Dermis blood vessel endothelial cell (primary cell): Measurements from ENCODE around the gene UBR2. TPM values are rescaled to one million over a fixed set of nuclear protein-coding genes. Genes with fewer than 3 reads are reported as not detected.
"Not testable (repeated sequence)": the region's sequence is repeated elsewhere in the genome, so short reads cannot be mapped to it uniquely, and the experiment has no call there.

ENCODE experiments used
- DNase-seq: peaks from one replicate; pipeline ENCODE4 v3.0.0; 2010
- total RNA-seq: library from RNA; depleted of rRNA; stranded (reverse); fragments of >200 nt; gene quantifications from 2 replicates; pipeline ENCODE4 v1.2.3, GENCODE V29; 2014

The UBR2 gene
- total RNA-seq, 1 donor from 2014 or later = 37.6 TPM

DNA sequence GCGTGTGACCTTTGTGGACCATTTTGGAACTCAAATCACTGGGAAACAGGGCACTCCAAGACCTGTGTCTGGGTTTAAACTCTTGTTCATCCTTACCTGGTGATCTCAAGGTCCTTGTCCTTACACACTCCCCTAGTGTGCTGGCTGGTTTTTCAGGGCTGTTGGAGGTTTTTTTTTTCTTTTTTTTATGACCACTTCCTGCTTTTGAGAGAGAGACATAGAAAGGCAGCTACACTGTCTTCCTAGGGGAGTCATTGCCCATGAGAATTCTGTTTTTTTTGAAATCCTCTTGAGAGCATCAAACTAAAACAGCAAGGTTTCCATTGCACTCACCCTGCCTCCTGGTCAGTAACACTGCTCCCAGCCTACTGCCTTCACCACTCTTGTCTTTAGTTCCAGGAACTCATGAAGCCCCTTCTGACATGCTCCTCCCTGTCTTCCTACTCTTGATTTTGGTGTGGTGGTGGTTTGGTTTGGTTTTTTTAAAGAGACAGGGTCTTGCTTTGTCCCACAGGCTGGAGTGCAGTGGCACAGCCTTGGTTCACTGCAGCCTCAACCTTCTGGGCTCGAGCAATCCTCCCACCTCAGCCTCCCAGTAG lies 130.0 kb downstream of the UBR2 start:
- no peak for DNase-seq

DNA sequence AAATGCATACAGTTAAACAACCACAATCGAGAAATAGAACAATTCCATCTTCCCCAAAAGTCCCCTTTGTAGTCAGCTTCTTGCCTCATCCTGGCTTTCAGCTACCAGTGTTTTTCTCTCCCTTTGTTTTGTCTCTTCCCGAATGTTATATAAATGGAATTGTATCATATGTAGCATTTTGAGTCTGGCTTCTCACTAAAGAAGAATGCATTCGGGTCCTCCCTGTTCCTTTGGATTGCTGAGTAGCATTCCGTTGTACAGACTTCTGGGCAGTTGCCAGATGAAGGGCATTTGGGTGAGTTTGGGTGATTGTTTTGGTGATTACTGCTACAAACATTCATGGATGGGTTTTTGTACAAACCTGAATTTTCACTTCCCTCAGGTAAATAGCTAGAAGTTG lies 130.8 kb downstream of the UBR2 start:
- peak; percentile 62 for DNase-seq

DNA sequence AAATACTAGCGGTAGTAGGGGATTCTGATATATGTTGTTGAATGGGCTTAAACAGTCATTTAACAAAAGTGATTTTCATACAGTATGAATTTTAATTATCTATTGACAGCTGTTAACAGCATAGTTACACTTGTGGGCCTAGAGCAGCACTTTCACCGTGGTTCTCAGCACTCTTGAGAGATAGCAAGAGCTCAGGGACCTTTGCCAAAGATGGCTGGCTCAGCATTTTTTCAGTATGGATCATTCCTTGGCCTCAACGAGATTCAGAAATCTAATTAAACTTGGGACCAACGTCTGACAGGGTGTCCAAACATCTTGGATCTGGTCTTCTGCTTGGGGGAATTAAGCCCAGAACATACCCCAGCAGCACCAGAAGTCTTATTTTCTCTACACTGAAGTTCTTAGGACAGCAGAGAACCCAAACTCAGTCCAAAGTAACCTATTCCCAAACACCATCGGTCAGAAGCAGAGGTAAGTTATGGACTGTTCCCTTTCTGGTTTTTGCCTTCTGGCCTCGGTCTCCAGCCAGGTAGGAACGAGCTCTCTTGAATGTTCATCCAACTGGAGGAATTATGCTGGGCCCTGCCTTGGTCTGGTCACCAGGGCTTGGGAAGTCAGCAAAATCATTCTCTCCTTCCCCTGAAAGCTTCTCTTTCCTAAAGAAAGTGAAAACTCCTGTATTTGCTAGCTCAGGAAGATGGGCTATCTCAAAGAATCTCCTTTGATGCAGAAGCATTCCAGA lies 132.9 kb downstream of the UBR2 start:
- DNase-seq = no peak

DNA sequence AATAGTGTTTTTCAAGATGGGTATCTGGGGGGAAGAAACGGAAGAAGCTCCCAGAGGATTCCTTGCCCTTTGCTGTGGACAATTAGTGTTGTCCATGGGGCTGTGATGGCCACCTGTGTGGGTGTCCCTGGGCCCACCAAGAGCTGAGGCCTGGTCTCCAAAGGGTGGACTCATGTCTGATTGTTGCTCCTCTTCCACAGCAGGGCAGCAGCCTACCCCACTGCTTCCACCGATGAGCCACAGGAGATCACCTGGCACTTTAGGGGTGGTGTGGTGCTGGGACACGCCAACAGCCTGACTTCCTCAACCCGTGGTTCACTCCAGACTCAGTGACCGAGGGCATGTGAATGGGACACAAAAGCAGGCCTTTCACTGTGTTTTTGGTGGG lies 133.4 kb downstream of the UBR2 start:
- no peak for DNase-seq

DNA sequence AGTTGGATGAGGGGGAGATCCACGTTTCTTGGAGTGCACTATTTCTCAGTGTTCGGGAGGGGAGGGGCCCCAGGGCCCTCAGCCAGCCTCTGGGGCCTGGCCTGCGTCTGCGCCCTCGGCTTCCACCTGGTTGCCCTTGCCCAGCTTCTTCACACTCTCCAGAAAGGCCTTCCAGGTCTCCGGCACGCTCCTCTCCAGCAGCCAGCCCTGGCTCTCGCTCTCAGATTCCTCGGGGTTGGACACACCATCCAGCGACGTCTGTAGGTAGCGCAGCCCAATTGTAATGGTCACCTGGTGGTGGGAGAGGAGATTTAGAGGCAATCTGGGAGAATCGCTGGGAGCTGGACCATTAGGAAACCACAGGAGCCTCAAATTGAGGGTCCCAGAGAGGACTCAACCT lies 134.4 kb downstream of the UBR2 start:
- DNase-seq = no peak

DNA sequence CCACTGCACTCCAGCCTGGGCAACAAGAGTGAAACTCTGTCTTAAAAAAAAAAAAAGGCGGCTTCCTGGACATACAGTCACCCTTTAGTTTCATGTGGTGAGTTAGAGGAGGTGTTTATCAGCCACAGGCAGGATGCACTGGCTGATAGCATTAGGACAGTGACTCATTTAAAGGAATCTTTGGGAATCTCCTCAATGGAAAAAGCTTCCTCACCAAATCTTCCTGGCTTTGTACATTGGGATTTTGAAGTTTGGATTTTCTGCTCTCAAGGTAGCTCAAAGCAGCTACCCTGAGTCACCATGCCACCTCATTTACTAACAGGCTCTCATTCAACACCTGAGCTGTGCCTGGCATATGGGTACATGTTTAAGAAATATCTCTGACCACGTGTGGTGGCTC lies 138.4 kb downstream of the UBR2 start:
- peak; percentile 84 for DNase-seq

DNA sequence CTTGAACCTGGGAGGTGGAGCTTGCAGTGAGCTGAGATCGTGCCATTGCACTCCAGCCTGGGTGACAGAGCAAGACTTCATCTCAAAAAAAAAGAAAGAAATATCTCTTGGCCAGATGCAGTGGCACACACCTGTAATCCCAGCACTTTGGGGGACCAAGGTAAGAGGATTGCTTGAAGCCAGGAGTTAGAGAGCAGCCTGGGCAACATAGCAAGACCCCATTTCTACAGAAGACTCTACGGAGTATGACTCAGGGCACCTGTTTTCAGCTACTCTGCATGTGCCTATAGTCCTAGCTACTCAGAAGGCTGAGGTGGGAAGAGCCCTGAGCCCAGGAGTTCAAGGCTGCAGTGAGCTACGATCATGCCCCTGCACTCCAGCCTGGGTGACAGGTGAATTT lies 139.0 kb downstream of the UBR2 start:
- not testable (repeated sequence) for DNase-seq

DNA sequence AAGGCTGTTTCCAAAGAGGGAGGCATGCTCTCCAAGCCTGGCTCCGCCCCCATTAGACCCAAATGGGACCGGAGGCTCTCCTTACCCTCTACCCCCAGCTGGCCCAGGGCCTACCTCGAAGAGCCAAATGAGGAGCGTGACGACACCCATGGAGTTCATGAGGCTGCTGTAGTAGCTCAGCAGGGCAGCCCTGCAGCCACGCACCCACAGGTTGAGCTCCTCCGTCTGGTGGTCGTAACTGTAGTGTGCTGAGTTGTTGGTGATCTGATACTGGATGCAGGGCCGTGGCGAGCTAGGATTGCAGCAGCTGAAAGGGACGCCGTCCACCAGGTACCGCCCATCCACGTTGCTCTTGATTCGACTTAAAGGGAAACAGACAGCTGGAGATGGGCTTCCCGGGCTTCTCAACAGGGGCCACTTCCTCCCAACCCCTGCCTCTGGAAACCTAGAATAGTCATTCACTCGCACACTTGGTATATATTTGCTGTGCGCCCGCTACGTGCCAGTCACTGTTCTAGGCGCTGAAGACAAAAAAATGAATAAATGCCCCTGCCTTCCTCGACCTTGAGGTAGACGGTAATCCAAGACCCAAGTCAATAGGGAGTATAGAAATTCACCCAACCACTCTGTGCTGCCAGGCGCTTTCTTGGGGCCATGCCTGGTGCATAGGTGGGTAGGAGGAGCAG lies 140.6 kb downstream of the UBR2 start:
- no peak for DNase-seq

DNA sequence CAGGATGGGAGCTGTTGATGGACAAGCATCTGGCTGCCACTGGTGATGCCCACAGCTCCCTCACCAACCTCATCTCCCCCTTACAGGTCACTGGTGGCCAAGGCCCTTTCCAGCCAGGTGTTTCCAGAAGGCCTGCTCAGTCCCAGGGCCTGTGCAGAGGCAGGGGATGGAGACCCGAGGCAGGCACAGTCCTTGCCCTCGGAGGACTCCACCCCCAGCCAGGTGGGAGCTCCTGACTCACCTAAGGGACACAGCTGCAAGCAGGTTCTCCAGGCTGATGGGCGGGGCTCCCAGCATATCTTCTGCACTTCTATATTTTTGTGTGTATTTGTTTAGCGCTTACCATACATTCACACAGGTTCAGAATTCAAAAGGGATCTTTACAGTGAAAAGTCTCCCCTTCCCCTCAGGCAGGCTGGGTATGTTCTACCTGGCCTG lies 141.1 kb downstream of the UBR2 start:
- DNase-seq = no peak

DNA sequence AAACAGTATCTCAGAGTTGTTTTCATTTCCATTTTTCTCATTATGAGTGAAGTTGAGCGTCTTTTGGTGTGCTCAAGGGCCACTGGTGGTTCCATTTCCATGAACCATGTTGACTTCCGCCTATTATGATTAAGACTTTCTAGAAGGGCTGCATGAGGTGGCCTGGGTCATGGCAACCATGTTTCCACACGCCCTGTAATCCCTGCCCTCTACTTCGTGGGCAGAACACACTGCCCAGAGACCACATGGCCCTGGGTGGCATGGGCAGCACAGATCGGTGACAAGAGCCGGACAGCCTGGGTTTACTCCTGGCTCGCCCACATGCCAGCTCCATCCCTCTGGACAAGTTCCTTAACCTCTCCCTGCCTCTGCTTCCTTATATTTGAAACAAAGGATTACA lies 143.8 kb downstream of the UBR2 start:
- no peak for DNase-seq

DNA sequence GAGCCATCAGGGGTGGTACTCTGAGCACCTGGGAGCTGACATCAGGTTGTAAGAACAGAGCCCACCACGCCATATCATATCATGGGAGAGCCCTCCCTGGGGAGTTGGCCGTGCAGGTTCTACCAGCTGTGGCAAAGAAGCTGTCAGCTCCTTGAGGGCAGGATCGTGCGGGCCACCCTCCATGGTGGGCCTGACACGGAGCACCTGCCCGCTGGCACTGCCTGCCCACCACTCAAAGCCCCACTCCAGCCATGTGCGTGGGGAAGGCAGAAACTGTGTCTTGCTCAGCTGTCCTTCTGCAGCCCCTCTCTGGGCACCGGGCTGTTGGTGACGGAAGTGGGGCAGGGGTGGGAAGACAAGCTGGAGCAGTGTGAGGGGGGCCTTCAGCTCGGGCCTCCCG lies 144.3 kb downstream of the UBR2 start:
- no peak for DNase-seq

DNA sequence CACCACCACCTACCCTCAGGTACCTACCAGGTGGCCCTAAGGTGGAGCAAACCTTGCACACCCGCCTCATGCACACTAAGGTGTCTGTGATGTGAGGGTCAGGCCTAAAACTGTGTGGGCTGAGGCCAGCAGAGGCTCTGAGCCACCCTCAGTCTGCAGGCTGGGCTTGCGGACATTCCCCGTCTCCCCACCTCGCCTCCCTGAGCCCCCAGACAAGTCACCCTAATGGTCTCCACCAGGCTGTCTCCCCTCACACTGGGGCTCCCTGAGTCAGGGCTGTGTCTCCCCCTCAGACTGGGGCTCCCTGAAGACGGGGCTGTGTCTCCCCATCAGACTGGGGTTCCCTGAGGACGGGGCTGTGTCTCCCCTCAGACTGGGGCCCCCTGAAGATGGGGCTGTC lies 146.0 kb downstream of the UBR2 start:
- DNase-seq = no peak

DNA sequence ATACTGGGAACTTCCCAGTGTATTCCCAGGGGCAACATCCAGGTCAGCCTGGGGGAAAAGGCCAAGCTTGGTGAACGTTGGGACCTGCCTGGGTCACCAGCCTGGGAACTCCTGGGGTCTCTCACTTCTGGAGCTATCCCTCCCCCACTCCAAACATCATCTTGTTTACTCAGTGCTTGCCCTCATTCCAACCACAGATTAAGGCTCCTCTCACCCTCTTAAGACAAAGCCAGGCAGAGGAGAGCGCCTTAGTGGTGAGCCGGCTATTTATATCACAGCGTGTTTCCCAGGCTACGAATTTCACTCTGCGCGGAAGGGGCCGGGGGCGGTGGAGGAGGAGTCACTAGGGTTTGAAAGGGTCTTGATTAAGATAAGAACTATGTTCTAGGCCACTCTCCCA lies 146.5 kb downstream of the UBR2 start:
- DNase-seq = no peak

DNA sequence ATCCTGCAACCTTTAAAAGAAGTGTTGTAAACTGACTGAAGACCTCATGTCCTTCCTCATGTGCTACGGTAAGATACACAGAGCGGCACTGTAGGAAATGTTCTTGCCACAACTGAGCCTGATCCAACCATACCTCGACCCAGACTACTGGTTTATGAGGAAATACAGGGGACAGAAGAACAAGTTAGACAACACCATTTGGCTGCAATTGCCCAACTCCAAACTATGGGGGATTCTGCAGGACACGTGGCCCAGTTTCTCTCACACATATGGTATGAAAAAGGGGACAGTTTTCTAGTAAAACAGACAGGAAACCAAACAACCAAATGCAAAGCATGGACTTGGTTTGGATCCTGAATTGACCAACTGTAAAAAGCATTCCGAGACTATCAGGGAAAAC lies 148.1 kb downstream of the UBR2 start:
- DNase-seq = no peak

DNA sequence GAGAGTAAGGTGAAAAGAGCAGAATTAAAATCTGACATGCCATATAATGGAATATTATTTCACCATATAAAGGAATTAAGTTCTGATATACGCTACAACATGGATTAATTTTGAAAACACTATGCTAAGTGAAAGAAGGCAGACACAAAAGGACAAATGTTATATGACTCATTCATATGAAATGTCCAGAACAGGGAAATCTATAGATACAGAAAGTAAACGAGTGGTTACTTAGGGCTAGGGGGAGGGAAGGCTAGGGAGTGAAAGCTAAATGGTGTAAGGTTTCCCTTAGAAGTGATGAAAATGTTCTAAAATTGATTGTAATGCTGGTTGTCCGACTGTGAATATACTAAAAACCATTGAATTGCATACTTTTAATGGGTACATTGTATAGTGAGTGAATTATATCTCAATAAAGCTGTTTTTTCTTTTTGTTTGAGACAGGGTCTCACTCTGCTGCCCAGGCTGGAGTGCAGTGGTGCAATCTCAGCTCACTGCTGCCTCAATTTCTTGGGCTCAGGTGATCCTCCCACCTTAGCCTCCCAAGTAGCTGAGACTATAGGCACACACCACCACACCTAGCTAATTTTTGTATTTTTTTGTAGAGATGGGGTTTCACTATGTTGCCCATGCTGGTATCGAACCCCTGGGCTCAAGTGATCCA lies 150.4 kb downstream of the UBR2 start:
- peak; percentile 47 for DNase-seq

DNA sequence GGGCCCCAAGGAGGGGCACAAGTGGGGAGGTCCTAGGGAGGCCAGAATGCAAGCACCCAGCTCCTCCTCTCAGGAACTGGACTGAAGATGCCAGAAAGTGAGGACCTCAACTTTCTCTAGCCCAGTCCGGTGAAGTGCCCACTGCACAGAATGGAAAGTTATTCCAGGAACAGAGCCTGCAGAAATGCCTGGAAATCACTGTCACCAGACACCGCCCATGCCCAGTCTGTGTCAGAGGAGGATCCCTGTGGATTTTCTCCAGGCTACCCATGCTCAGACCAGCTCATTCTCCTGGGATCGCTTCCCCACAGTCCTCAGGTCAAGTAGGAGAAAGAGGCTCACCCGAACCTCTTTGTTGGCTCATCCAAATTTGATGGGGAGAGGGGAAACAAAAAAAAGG lies 152.0 kb downstream of the UBR2 start:
- DNase-seq = no peak

DNA sequence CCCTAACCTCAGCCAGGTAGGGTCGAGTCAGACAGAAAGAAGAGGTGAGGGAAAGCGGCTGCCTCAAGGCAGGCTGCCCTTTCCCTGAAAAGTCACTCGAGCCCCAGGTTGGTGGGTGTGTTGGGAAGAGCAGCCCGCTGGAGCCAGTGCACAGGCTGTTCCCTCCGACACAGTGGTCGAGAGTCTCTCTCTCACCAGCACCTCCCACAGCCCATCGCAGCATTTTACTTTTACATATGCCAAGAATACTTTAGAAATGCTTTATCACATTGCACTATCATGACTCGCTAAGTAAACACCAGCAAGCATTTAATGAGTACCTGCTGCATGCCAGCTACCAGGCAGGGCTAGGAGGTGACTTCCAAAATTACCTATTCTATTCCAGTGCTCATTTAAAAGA lies 156.9 kb downstream of the UBR2 start:
- DNase-seq = peak; percentile 41

DNA sequence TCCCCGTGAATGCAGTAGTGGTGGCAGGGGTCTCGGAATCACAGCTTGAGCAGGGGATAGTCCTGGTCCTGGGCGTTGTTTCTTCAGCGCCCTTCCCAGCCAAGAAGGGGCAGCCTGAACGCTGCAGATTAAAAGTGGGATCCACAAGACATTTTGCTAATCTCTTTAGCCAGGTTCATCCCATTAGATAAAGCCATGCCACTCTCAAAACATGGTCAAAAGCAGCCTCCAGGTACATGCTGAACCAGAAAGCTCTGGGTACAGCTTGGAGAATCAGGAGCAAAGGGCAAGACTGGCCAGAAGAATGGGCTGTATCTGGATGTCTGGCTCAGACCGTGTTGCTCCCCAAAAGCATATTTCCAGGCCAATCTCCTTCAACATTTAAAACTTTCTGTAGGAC lies 158.7 kb downstream of the UBR2 start, which contains the start of gene PRPH2:
PRPH2 (minus strand) TSS at position 101 of the 400 bp plus-strand sequence. CDS start 263 bp downstream, outside the sequence.
- no peak for DNase-seq

DNA sequence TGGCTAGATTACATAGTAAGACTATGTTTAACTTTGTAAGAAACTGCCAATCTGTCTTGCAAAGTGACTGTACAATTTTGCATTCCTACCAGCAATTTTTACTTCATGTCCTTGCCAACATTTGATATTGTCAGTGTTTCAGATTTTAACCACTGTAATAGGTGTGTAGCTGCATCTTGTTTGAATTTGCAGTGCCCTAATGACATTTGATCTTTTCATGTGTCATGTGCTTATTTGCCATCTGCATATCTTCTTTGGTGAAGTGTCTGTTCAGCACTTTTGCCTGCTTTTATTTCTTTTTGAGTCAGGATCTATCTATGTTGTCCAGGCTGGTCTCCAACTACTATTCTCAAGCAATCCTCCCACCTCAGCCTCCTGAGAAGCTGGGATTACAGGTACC lies 161.0 kb downstream of the UBR2 start:
- no peak for DNase-seq

DNA sequence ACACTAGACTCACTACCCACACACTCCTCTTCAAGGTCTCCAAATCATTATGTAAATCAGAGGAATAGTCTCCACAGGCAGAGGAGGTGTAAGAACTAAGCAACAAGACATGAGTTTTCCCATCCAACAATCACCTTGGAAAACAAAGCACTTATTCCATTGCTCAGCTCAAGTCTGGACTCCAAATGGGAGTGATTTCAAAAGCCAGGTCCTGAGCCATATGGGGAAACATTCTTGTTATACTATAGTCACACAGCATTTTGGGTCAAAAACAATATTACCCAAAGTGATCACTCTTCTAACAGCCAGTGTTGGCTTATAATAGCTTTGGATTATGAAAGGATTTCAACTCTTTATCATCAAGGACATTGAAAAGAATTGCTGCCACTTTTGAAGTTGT lies 162.2 kb downstream of the UBR2 start:
- DNase-seq = no peak

DNA sequence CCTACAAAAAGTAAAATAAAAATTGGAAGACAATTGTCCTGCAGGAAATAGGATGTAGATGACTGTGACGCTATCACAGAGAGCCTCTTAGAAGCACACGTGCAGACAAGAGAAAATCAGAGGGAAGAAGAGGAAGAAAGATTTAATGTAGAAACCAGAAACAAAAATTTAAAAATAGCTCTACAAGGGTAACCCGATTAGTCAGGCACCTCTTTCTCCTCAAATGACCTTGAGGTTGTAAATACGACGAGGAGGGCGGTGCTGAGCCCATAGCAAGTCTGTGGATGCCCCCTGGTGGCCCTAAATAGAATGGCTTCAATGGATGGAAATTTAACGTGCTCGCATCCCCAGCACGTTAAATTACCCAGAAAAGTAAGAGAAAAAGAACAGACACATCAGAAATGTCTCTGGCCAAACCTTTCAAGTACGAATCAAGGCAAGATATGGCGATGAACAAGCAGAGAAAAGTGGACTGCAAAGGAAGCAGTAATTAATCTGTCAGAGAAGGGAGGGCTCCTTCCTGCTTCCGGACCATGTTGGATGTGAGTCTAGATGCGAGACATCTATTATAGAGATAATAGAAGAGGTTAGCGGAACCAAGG lies 162.8 kb downstream of the UBR2 start:
- peak; percentile 92 for DNase-seq

DNA sequence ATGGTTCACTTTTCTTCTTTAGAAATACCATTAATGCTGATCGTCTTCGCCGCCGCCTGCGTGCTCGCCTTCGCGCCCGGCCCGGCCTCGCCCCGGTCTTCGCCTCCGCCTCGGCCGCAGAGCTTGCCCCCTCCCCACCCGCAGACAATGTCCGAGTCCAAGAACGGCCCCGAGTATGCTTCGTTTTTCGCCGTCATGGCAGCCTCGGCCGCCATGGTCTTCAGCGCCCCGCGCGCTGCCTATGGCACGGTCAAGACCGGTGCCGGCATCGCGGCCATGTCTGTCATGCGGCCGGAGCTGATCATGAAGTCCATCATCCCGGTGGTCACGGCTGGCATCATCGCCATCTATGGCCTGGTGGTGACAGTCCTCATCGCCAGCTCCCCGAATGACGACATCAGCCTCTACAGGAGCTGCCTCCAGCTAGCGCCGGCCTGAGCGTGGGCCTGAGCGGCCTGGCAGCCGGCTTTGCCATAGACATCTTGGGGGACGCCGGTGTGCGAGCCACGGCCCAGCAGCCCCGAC lies 163.3 kb downstream of the UBR2 start:
- DNase-seq = peak; percentile 65

DNA sequence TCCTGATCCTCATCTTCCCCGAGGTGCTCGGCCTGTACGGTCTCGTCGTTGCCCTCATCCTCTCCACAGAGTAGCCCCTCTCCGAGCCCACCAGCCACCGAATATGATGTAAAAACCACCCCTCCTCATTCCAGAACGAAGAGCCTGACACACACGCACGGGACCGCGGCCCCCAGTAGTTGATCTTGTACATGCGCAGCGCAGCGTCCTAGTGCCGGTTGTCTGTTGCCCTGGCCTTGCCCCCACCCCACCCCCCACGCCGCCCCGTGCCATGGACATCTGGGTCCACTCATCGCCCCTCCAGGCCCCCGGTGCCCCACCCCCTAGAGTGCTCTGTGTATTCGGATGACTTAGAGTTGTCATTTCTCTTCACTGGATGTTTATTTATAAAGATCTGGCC lies 163.8 kb downstream of the UBR2 start:
- DNase-seq = peak; percentile 27
